Panc1 (cell line): ENCODE results near the gene RAC2. TPM values are rescaled to one million over a fixed set of nuclear protein-coding genes. Genes with fewer than 3 reads are reported as not detected.

ENCODE experiments used
- ATAC-seq: fragments of 200-7000 bp; cut with Tn5 transposase; 2 replicates; pipeline ENCODE4 v1.9.1; 2020; ENCODE audit warnings: mild to moderate bottlenecking, moderate library complexity
- BruUV-seq: library from RNA; stranded (reverse); fragments of 400-500 nt; replicated peaks from 2 replicates; lab custom pipeline; 2021; lab: Mats Ljungman, UMichigan
- CTCF ChIA-PET: fragments of 300-600 bp; sonication (Branson Sonifier 250); formaldehyde crosslinking; loops from one replicate; lab custom pipeline; 2022; ENCODE audit warnings: antibody characterized with exemption; lab: Charles Lee
- POLR2A ChIA-PET: fragments of 300-600 bp; sonication (Branson Sonifier 250); formaldehyde crosslinking; loops from one replicate; lab custom pipeline; 2022; ENCODE audit warnings: antibody characterized with exemption; lab: Charles Lee
- DNase-seq: peaks from one replicate; pipeline ENCODE4 v3.0.0-alpha.2; 2010; ENCODE audit warnings: low read depth, low spot score
- H3K27ac ChIP-seq: 2 replicates; pipeline ENCODE4 v1.5.1; 2011; ENCODE audit warnings: mild to moderate bottlenecking, low read length, inconsistent platforms
- H3K27me3 ChIP-seq: fragments of 200-500 bp; sonication (Bioruptor generic); 2 replicates; pipeline ENCODE4 v1.6.0; 2014; ENCODE audit warnings: low read length, inconsistent platforms; ENCODE audit not compliant: control insufficient read depth, insufficient read depth
- H3K36me3 ChIP-seq: fragments of 200-500 bp; sonication (Bioruptor generic); 2 replicates; pipeline ENCODE4 v1.5.1; 2014; ENCODE audit warnings: inconsistent platforms, mild to moderate bottlenecking, low read length, moderate library complexity; ENCODE audit not compliant: control insufficient read depth, insufficient read depth
- H3K4me1 ChIP-seq: 2 replicates; pipeline ENCODE4 v1.5.1; 2011; ENCODE audit warnings: inconsistent platforms, mild to moderate bottlenecking, low read length, moderate library complexity; ENCODE audit not compliant: control insufficient read depth, insufficient read depth
- H3K4me3 ChIP-seq, 2 experiments: 2 replicates each; pipeline ENCODE4 v1.5.1; 2011 to 2012; ENCODE audit warnings: low read depth in 2 of 2, low read length in 2 of 2, mild to moderate bottlenecking in 2 of 2, inconsistent platforms in 1 of 2, moderate library complexity in 1 of 2
- H3K9me3 ChIP-seq: fragments of 200-500 bp; sonication (Bioruptor generic); 2 replicates; pipeline ENCODE4 v1.5.1; 2014; ENCODE audit warnings: low read depth, mild to moderate bottlenecking, inconsistent platforms, low read length, moderate library complexity; ENCODE audit not compliant: control insufficient read depth, insufficient read depth
- POLR2AphosphoS5 ChIP-seq: IDR thresholded peaks from 2 replicates; pipeline ENCODE4 v1.6.1; 2012; ENCODE audit warnings: mild to moderate bottlenecking, low read depth, low read length, moderate library complexity
- SIN3A ChIP-seq: IDR thresholded peaks from 2 replicates; pipeline ENCODE4 v1.6.1; 2012; ENCODE audit warnings: low read depth, mild to moderate bottlenecking, low read length, moderate library complexity, borderline replicate concordance; ENCODE audit not compliant: insufficient read depth
- TCF7L2 ChIP-seq: IDR thresholded peaks from 2 replicates; pipeline ENCODE4 v1.6.1; 2011; ENCODE audit warnings: mild to moderate bottlenecking, low read depth, low read length, inconsistent platforms
- in situ Hi-C: cut with HindIII; loops from 2 replicates; pipeline ENCODE4 v1.10.0; 2016; ENCODE audit warnings: low sequenced_read_pairs, low pct_unique_long_range_greater_than_20kb
- intact Hi-C: fragments of 100-400 bp; cut with micrococcal nuclease; formaldehyde crosslinking; loops from one replicate; pipeline ENCODE4 v1.10.0; 2022; ENCODE audit not compliant: unreplicated experiment
- total RNA-seq: library from RNA; stranded (reverse); gene quantifications from one replicate; pipeline ENCODE4 v1.2.1, GENCODE V29; 2021; ENCODE audit not compliant: unreplicated experiment
- TF ChIP-seq, protein P1 (sequence below), 2 experiments: IDR thresholded peaks; 2 replicates each; pipeline ENCODE4 v1.6.1; 2011 to 2012; ENCODE audit warnings: low read depth in 2 of 2, control low read depth in 1 of 2, low read length in 1 of 2, mild to moderate bottlenecking in 1 of 2, moderate library complexity in 1 of 2; ENCODE audit not compliant: insufficient read depth in 1 of 2
- TF ChIP-seq, protein P2 (sequence below): fragments of 450-650 bp; IDR thresholded peaks from 2 replicates; pipeline ENCODE4 v1.5.1; 2017; ENCODE audit warnings: mild to moderate bottlenecking

The RAC2 gene
- total RNA-seq, 1 experiment from 2014 or later: 1.5 TPM

DNA sequence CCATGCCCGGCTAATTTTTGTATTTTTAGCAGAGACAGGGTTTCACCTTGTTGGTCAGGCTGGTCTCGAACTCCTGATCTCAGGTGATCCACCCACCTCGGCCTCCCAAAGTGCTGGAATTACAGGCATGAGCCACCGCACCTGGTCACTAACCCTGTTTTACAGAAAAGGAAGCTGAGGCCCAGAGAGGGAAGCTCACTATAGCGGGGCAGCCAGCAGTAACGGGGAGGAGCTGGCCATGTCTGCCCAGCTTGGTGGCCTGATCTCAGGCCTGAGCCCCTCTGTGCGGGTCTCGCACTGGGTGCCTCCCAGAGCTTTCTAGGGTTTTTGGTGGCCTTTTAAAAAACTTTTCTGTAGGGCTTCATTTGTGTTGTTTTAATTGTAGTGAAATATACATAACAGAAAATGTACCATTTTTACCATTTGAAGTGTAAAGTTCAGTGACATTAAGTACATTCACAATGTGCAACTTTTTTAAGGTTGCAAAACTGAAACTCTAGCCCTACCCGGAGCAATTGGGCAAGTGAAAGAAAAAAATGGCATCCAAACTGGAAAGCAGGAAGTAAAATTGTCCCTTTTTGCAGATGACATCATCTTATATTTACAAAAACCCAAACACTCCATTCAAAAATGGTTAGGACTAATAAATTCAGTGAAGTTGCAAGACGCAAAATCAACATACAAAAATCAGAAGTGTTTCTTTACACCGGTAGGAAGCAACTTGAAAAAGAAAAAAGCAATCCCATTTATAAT lies 23.8 kb upstream of the RAC2 start:
- H3K27ac ChIP-seq: peak overlapping the region; percentile 66
- DNase-seq: no peak
- H3K4me3 ChIP-seq: peak overlapping the region in 1 of 2 experiments; percentile 62; a peak in 3 of 4 replicates
- in situ Hi-C loops (no loop called here), intact Hi-C loops (no loop called here)
- H3K4me1 ChIP-seq: no peaks in the 10 kb centered on the region
- peaks cover 14% of the 10 kb centered on the region; the same call in 1 of the 2 replicates for H3K9me3 ChIP-seq
- H3K27me3 ChIP-seq: no peaks in the 10 kb centered on the region
- H3K36me3 ChIP-seq: no peaks in the 10 kb centered on the region
- ATAC-seq: peak; percentile 19; the same call in 1 of the 2 replicates
- no peak for TF ChIP-seq POLR2AphosphoS5
- no peak for TF ChIP-seq TCF7L2
- TF ChIP-seq, protein P1, sequence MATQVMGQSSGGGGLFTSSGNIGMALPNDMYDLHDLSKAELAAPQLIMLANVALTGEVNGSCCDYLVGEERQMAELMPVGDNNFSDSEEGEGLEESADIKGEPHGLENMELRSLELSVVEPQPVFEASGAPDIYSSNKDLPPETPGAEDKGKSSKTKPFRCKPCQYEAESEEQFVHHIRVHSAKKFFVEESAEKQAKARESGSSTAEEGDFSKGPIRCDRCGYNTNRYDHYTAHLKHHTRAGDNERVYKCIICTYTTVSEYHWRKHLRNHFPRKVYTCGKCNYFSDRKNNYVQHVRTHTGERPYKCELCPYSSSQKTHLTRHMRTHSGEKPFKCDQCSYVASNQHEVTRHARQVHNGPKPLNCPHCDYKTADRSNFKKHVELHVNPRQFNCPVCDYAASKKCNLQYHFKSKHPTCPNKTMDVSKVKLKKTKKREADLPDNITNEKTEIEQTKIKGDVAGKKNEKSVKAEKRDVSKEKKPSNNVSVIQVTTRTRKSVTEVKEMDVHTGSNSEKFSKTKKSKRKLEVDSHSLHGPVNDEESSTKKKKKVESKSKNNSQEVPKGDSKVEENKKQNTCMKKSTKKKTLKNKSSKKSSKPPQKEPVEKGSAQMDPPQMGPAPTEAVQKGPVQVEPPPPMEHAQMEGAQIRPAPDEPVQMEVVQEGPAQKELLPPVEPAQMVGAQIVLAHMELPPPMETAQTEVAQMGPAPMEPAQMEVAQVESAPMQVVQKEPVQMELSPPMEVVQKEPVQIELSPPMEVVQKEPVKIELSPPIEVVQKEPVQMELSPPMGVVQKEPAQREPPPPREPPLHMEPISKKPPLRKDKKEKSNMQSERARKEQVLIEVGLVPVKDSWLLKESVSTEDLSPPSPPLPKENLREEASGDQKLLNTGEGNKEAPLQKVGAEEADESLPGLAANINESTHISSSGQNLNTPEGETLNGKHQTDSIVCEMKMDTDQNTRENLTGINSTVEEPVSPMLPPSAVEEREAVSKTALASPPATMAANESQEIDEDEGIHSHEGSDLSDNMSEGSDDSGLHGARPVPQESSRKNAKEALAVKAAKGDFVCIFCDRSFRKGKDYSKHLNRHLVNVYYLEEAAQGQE (IDR thresholded peaks at IDR 0.05; ENCODE audit: insufficient read depth in 1 of 2, low read depth in 2 of 2, low read length in 1 of 2): no peak
- TF ChIP-seq SIN3A: no peak
- TF ChIP-seq, protein P2, sequence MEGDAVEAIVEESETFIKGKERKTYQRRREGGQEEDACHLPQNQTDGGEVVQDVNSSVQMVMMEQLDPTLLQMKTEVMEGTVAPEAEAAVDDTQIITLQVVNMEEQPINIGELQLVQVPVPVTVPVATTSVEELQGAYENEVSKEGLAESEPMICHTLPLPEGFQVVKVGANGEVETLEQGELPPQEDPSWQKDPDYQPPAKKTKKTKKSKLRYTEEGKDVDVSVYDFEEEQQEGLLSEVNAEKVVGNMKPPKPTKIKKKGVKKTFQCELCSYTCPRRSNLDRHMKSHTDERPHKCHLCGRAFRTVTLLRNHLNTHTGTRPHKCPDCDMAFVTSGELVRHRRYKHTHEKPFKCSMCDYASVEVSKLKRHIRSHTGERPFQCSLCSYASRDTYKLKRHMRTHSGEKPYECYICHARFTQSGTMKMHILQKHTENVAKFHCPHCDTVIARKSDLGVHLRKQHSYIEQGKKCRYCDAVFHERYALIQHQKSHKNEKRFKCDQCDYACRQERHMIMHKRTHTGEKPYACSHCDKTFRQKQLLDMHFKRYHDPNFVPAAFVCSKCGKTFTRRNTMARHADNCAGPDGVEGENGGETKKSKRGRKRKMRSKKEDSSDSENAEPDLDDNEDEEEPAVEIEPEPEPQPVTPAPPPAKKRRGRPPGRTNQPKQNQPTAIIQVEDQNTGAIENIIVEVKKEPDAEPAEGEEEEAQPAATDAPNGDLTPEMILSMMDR: no peak
- no TSS peak for BruUV-seq
- POLR2A ChIA-PET: no interaction called here
- CTCF ChIA-PET: interaction anchor here (0.7 kb wide), 1 partner anchor 15 kb away, joined by 6 read pairs; no protein-coding TSS in a partner anchor

DNA sequence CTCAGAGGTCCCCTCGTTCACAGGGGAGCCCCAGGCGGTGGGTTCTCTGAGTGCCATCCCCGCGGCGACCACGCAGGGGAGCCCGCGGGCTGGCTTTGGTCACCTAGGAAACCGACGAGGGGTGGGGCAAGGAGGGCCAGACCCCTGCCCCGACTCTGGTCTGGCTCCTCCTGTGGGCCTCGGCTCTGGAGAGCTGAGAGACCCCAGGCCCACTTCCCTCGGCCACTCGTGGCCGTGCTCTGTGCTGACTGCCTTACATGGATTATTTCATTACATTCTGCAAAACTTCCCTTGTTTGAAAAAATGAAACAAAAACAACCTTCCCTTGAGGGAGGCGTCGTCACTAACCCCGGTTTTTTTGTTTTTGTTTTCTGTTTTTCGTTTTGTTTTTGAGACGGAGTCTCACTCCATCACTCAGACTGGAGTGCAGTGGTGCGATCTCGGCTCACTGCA lies 23.1 kb upstream of the RAC2 start:
- TF ChIP-seq, protein P2: peak; percentile 91
- no peak for TF ChIP-seq POLR2AphosphoS5
- in situ Hi-C loops: no loop called here
- CTCF ChIA-PET: no interaction called here
- no TSS peak for BruUV-seq
- Histone ChIP-seq H3K27me3 (no peaks in the 10 kb centered on the region), H3K4me1 (no peaks in the 10 kb centered on the region), H3K36me3 (no peaks in the 10 kb centered on the region), H3K27ac (peak overlapping the region; percentile 66), H3K4me3 (peak overlapping the region; percentile 46 to 62), H3K9me3 (peaks cover 14% of the 10 kb centered on the region; the same call in 1 of the 2 replicates)
- no peak for DNase-seq
- POLR2A ChIA-PET: no interaction called here
- peak; percentile 89 for ATAC-seq
- intact Hi-C loops: no loop called here
